Stimulated activated CD8-positive, alpha-beta memory T cell treated with anti-CD3 and anti-CD28 coated beads, Interleukin-7, amount 100 ng/mL, for 48 hours (primary cell): ENCODE data around the gene ANTKMT.
"Not testable (repeated sequence)": the region's sequence is repeated elsewhere in the genome, so short reads cannot be mapped to it uniquely, and the experiment has no call there.

Experiments
- DNase-seq, 2 donors: peaks; one replicate each; pipeline ENCODE4 v3.0.0-alpha.2; 2020; ENCODE audit warnings: low read depth in 1 of 2; ENCODE audit errors: extremely low read depth in 1 of 2

The ANTKMT gene

GRCh38 chr16:740459-740763 is 19.5 kb downstream of the ANTKMT start:
- DNase-seq: no peak

GRCh38 chr16:740764-741505 is 20.0 kb downstream of the ANTKMT start, which contains the start of gene CIAO3:
CIAO3 (minus strand) TSS chr16:740997; CDS start chr16:740985, 12 bp downstream.
- DNase-seq: peak; percentile 82 to 90

- DNase-seq: no peak
Observed at GRCh38 chr16:741986-742629, 21.2 kb downstream of the ANTKMT start.

- not testable (repeated sequence) for DNase-seq
Observed at GRCh38 chr16:742894-743293, 21.9 kb downstream of the ANTKMT start.

GRCh38 chr16:743794-744500 is 23.0 kb downstream of the ANTKMT start:
- no peak for DNase-seq

GRCh38 chr16:745739-746138 is 24.8 kb downstream of the ANTKMT start:
- no peak for DNase-seq

- DNase-seq: no peak
Observed at GRCh38 chr16:746637-747036, 25.7 kb downstream of the ANTKMT start.

- DNase-seq: no peak
Observed at GRCh38 chr16:747978-748746, 27.2 kb downstream of the ANTKMT start.

- no peak for DNase-seq
Observed at GRCh38 chr16:749010-749409, 28.1 kb downstream of the ANTKMT start.

GRCh38 chr16:750485-750884 is 29.5 kb downstream of the ANTKMT start:
- DNase-seq: no peak

- DNase-seq: no peak
Observed at GRCh38 chr16:751152-752006, 30.4 kb downstream of the ANTKMT start.

- no peak for DNase-seq
Observed at GRCh38 chr16:752007-752312, 31.0 kb downstream of the ANTKMT start.

GRCh38 chr16:754121-754607 is 33.2 kb downstream of the ANTKMT start:
- DNase-seq: not testable (repeated sequence)

- DNase-seq: no peak
Observed at GRCh38 chr16:754656-755055, 33.7 kb downstream of the ANTKMT start.

- DNase-seq: no peak
Observed at GRCh38 chr16:756428-756827, 35.5 kb downstream of the ANTKMT start.

- DNase-seq: no peak
Observed at GRCh38 chr16:759110-759910, 38.4 kb downstream of the ANTKMT start.

- DNase-seq: no peak
Observed at GRCh38 chr16:760065-760464, 39.1 kb downstream of the ANTKMT start.

GRCh38 chr16:760545-761343 is 39.8 kb downstream of the ANTKMT start, which contains the start of gene MSLN:
MSLN (plus strand) TSS chr16:760734; CDS start chr16:762681, 1,947 bp downstream.
- DNase-seq: no peak
